IMR-90 (cell line): ENCODE data around the gene CSRNP3. TPM values are rescaled to one million over a fixed set of nuclear protein-coding genes. Genes with fewer than 3 reads are reported as not detected.

Experiments
- ATAC-seq: fragments of 200-7000 bp; cut with Tn5 transposase; 2 replicates; pipeline ENCODE4 v1.9.1; 2020; ENCODE audit warnings: low read depth, mild to moderate bottlenecking, moderate library complexity
- BruUV-seq: library from RNA; stranded (reverse); fragments of 400-500 nt; replicated peaks from 2 replicates; lab custom pipeline; 2021; lab: Mats Ljungman, UMichigan
- CTCF ChIA-PET: fragments of 300-600 bp; formaldehyde crosslinking; extraction: SDS; loops from one replicate; lab custom pipeline; 2021; ENCODE audit warnings: antibody characterized with exemption; lab: Yijun Ruan, JAX
- POLR2A ChIA-PET: fragments of 300-600 bp; sonication (Branson Sonifier 250); formaldehyde crosslinking; loops from one replicate; lab custom pipeline; 2022; ENCODE audit warnings: antibody characterized with exemption; ENCODE audit not compliant: unreplicated experiment; lab: Charles Lee
- DNase-seq: peaks from one replicate; pipeline ENCODE4 v3.0.0; 2013
- H2AFZ ChIP-seq: replicated peaks from 2 replicates; pipeline ENCODE3; 2013; ENCODE audit warnings: low read length, mild to moderate bottlenecking; ENCODE audit not compliant: poor library complexity
- H2AK5ac ChIP-seq: 2 replicates; pipeline ENCODE4 v1.6.1; 2013; ENCODE audit warnings: low read depth, low read length, inconsistent platforms
- H2AK9ac ChIP-seq: replicated peaks from 2 replicates; pipeline ENCODE3; 2013; ENCODE audit warnings: mild to moderate bottlenecking, low read depth, low read length, moderate library complexity; ENCODE audit not compliant: poor library complexity
- H2BK120ac ChIP-seq: 2 replicates; pipeline ENCODE4 v1.6.1; 2013; ENCODE audit warnings: low read depth, low read length, inconsistent platforms
- H2BK15ac ChIP-seq: 3 replicates; pipeline ENCODE4 v1.6.1; 2013; ENCODE audit warnings: low read depth, low read length, inconsistent platforms
- H2BK20ac ChIP-seq: 2 replicates; pipeline ENCODE4 v1.6.1; 2013; ENCODE audit warnings: low read depth, mild to moderate bottlenecking, inconsistent platforms, low read length, moderate library complexity
- H2BK5ac ChIP-seq: 2 replicates; pipeline ENCODE4 v1.6.1; 2013; ENCODE audit warnings: mild to moderate bottlenecking, low read depth, low read length, inconsistent platforms; ENCODE audit not compliant: poor library complexity, severe bottlenecking
- H3K14ac ChIP-seq: replicated peaks from 2 replicates; pipeline ENCODE4 v1.6.1; 2013; ENCODE audit warnings: low read depth, low read length, inconsistent platforms
- H3K18ac ChIP-seq: 2 replicates; pipeline ENCODE4 v1.6.1; 2013; ENCODE audit warnings: low read depth, low read length, control low read depth
- H3K23ac ChIP-seq: 2 replicates; pipeline ENCODE4 v1.6.1; 2013; ENCODE audit warnings: low read depth, low read length, inconsistent platforms
- H3K27ac ChIP-seq: 2 replicates; pipeline ENCODE4 v1.5.1; 2013; ENCODE audit warnings: mild to moderate bottlenecking, control low read depth, low read length; ENCODE audit not compliant: insufficient read depth
- H3K27me3 ChIP-seq: 2 replicates; pipeline ENCODE4 v1.6.1; 2013; ENCODE audit warnings: low read length; ENCODE audit not compliant: control insufficient read depth, insufficient read depth
- H3K36me3 ChIP-seq: 2 replicates; pipeline ENCODE4 v1.6.1; 2013; ENCODE audit warnings: low read length, mixed read lengths; ENCODE audit not compliant: control insufficient read depth, insufficient read depth
- H3K4ac ChIP-seq: 2 replicates; pipeline ENCODE4 v1.6.1; 2013; ENCODE audit warnings: low read depth, low read length, inconsistent platforms
- H3K4me1 ChIP-seq: 2 replicates; pipeline ENCODE4 v1.6.1; 2013; ENCODE audit warnings: low read length, mixed read lengths; ENCODE audit not compliant: control insufficient read depth, insufficient read depth
- H3K4me2 ChIP-seq: 2 replicates; pipeline ENCODE4 v1.6.1; 2013; ENCODE audit warnings: low read depth, mild to moderate bottlenecking, control low read depth, low read length, moderate library complexity
- H3K4me3 ChIP-seq: 2 replicates; pipeline ENCODE4 v1.5.1; 2013; ENCODE audit warnings: low read depth, mild to moderate bottlenecking, control low read depth, low read length, moderate library complexity; ENCODE audit not compliant: insufficient read depth
- H3K56ac ChIP-seq: 2 replicates; pipeline ENCODE4 v1.6.1; 2013; ENCODE audit warnings: low read length, inconsistent platforms; ENCODE audit not compliant: insufficient read depth; ENCODE audit errors: extremely low read depth
- H3K79me1 ChIP-seq, 2 experiments: 2 replicates each; pipeline ENCODE4 v1.6.1; 2013; ENCODE audit warnings: low read length in 2 of 2, inconsistent platforms in 1 of 2, low read depth in 1 of 2
- H3K9ac ChIP-seq: 2 replicates; pipeline ENCODE4 v1.6.1; 2013; ENCODE audit warnings: low read depth, low read length, control low read depth
- H3K9me1 ChIP-seq: 2 replicates; pipeline ENCODE4 v1.6.1; 2013; ENCODE audit warnings: low read length, inconsistent platforms; ENCODE audit not compliant: insufficient read depth
- H3K9me3 ChIP-seq: 2 replicates; pipeline ENCODE4 v1.6.1; 2013; ENCODE audit warnings: low read length; ENCODE audit not compliant: control insufficient read depth, insufficient read depth
- H4K20me1 ChIP-seq: 2 replicates; pipeline ENCODE4 v1.6.1; 2013; ENCODE audit warnings: low read length, inconsistent platforms; ENCODE audit not compliant: insufficient read depth
- H4K5ac ChIP-seq: 2 replicates; pipeline ENCODE4 v1.6.1; 2013; ENCODE audit warnings: mild to moderate bottlenecking, low read depth, low read length, control low read depth
- H4K8ac ChIP-seq, 2 experiments: 2 replicates each; pipeline ENCODE4 v1.6.1; 2013; ENCODE audit warnings: low read depth in 2 of 2, low read length in 2 of 2, control low read depth in 1 of 2, inconsistent platforms in 1 of 2
- H4K91ac ChIP-seq: 2 replicates; pipeline ENCODE4 v1.6.1; 2013; ENCODE audit warnings: low read depth, low read length, inconsistent platforms; ENCODE audit not compliant: insufficient read depth
- CEBPB ChIP-seq: IDR thresholded peaks from 2 replicates; pipeline ENCODE4 v1.6.1; 2012; ENCODE audit warnings: low read depth, low read length, improper control_type of control experiment
- POLR2A ChIP-seq: IDR thresholded peaks from 2 replicates; pipeline ENCODE4 v1.6.1; 2012; ENCODE audit warnings: mild to moderate bottlenecking, low read depth, low read length
- RFX5 ChIP-seq: IDR thresholded peaks from 2 replicates; pipeline ENCODE4 v1.8.0; 2012; ENCODE audit warnings: low read depth, mild to moderate bottlenecking, low read length, moderate library complexity
- WGBS, 2 experiments: methylation state at CpG; one replicate each; pipeline versions ENCODE4 v1.1.5 to v1.1.7; 2013; ENCODE audit warnings: missing lambda C conversion rate in 2 of 2; ENCODE audit not compliant: insufficient read length in 1 of 2; ENCODE audit errors: extremely low coverage in 2 of 2; 5-methylcytosine and 5-hydroxymethylcytosine counted together
- dilution Hi-C: fragments of 300-500 bp; cut with HindIII; formaldehyde crosslinking; loops from one replicate; pipeline ENCODE4 v1.14.3; 2018; ENCODE audit warnings: low sequenced_read_pairs; ENCODE audit not compliant: unreplicated experiment
- in situ Hi-C: fragments of 300-500 bp; cut with MboI; formaldehyde crosslinking; loops from 3 replicates; pipeline ENCODE4 v1.14.3; 2019; ENCODE audit warnings: low sequenced_read_pairs, inconsistent platforms, mixed read lengths
- intact Hi-C: fragments of 100-400 bp; cut with micrococcal nuclease; formaldehyde crosslinking; loops from 2 replicates; pipeline ENCODE4 v1.10.0; 2022
- polyA plus RNA-seq, 3 experiments: library from polyadenylated mRNA; depleted of rRNA; stranded (reverse); fragments of >200 nt; gene quantifications; 2 replicates each; pipeline ENCODE4 v1.2.3, GENCODE V29; 2012; ENCODE audit warnings: low replicate concordance in 1 of 3
- total RNA-seq: library from RNA; depleted of rRNA; stranded (reverse); fragments of >200 nt; gene quantifications from 2 replicates; pipeline ENCODE4 v1.2.3, GENCODE V29; 2012

CSRNP3 gene
- total and polyA plus RNA-seq, 2 of the 4 experiments (the other 2 are of a cell fraction), result 0.21 to 0.72 TPM

GRCh38 chr2:165692906-165693305, 223.4 kb downstream of the CSRNP3 start:
- Histone ChIP-seq H3K23ac (no peak overlapping the region), H2BK20ac (no peak overlapping the region), H2BK120ac (no peak overlapping the region), H3K4ac (no peak overlapping the region), H3K9ac (no peak overlapping the region), H2AK5ac (no peak overlapping the region), H3K14ac (no peak overlapping the region), H4K20me1 (no peaks in the 10 kb centered on the region), H2AFZ (no peak overlapping the region), H3K4me2 (no peak overlapping the region), H2AK9ac (no peak overlapping the region), H3K18ac (no peak overlapping the region), H3K56ac (no peak overlapping the region), H4K8ac (no peak overlapping the region), H3K9me1 (no peaks in the 10 kb centered on the region), H3K79me1 (no peaks in the 10 kb centered on the region), H3K4me1 (no peaks in the 10 kb centered on the region), H3K4me3 (no peak overlapping the region), H2BK15ac (no peak overlapping the region), H3K36me3 (no peaks in the 10 kb centered on the region), H3K9me3 (no peaks in the 10 kb centered on the region), H3K27ac (no peak overlapping the region), H3K27me3 (no peaks in the 10 kb centered on the region; the same call in 1 of the 2 replicates), H4K91ac (no peak overlapping the region), H4K5ac (no peak overlapping the region), H2BK5ac (no peak overlapping the region)
- TF ChIP-seq CEBPB, result no peak
- TF ChIP-seq RFX5, result no peak
- TF ChIP-seq POLR2A, result no peak
- no peak for DNase-seq
- no CpG with 5 or more reads among the region's 3 CpGs for WGBS, 2 experiments
- no peak for ATAC-seq
- ChIA-PET CTCF (no interaction called here), POLR2A (no interaction called here)
- dilution Hi-C loops (no loop called here), intact Hi-C loops (no loop called here), in situ Hi-C loops (no loop called here)
- BruUV-seq, result no TSS peak
